Upper lobe of right lung (tissue), 1 donor: Measurements from ENCODE around the gene CEP19. TPM values are rescaled to one million over a fixed set of nuclear protein-coding genes. Genes with fewer than 3 reads are reported as not detected.

Experiments
- ATAC-seq: fragments of 200-7000 bp; cut with Tn5 transposase; one replicate; pipeline ENCODE4 v1.9.1; 2020; ENCODE audit warnings: mild to moderate bottlenecking, moderate library complexity
- DNase-seq: peaks from one replicate; pipeline ENCODE4 v3.0.0-alpha.2; 2020
- H3K27ac ChIP-seq: fragments of 200-600 bp; one replicate; pipeline ENCODE4 v1.8.0; 2022
- H3K27me3 ChIP-seq: fragments of 200-600 bp; one replicate; pipeline ENCODE4 v1.8.0; 2022; ENCODE audit warnings: mild to moderate bottlenecking
- H3K36me3 ChIP-seq: fragments of 200-600 bp; one replicate; pipeline ENCODE4 v1.8.0; 2022
- H3K4me1 ChIP-seq: fragments of 200-600 bp; one replicate; pipeline ENCODE4 v1.8.0; 2022
- H3K4me3 ChIP-seq: fragments of 200-600 bp; one replicate; pipeline ENCODE4 v1.8.0; 2022; ENCODE audit warnings: mild to moderate bottlenecking
- H3K9me3 ChIP-seq: fragments of 200-600 bp; one replicate; pipeline ENCODE4 v1.8.0; 2022
- intact Hi-C: fragments of 100-400 bp; cut with DNase I; formaldehyde crosslinking; loops from one replicate; pipeline ENCODE4 v1.11.0; 2022
- long read RNA-seq: library from polyadenylated mRNA; unstranded; transcript quantifications from one replicate; pipeline ENCODE4 v2.0.0, GENCODE V29; 2021
- total RNA-seq: library from RNA; stranded (reverse); fragmentation: NEBNext Ultra II Directional; extraction: Animal tissue kit (Norgen Biotek cat#: 25700); gene quantifications from one replicate; pipeline ENCODE4 v1.2.1, GENCODE V29; 2021
- TF ChIP-seq, protein P1 (sequence below): fragments of 200-600 bp; IDR thresholded peaks from one replicate; pipeline ENCODE4 v1.8.0; 2022; ENCODE audit warnings: antibody characterized with exemption
- donor health status: DM: no; HTN: yes; CAD: no; lungs with severe emphysema.

Gene CEP19, protein sequence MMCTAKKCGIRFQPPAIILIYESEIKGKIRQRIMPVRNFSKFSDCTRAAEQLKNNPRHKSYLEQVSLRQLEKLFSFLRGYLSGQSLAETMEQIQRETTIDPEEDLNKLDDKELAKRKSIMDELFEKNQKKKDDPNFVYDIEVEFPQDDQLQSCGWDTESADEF
- 1.6 TPM for total RNA-seq
- long read RNA-seq, partial matches to known transcripts: 0 of 1 reads
- long read RNA-seq, other reads (novel, unspliced or antisense): 0 of 1 reads

DNA sequence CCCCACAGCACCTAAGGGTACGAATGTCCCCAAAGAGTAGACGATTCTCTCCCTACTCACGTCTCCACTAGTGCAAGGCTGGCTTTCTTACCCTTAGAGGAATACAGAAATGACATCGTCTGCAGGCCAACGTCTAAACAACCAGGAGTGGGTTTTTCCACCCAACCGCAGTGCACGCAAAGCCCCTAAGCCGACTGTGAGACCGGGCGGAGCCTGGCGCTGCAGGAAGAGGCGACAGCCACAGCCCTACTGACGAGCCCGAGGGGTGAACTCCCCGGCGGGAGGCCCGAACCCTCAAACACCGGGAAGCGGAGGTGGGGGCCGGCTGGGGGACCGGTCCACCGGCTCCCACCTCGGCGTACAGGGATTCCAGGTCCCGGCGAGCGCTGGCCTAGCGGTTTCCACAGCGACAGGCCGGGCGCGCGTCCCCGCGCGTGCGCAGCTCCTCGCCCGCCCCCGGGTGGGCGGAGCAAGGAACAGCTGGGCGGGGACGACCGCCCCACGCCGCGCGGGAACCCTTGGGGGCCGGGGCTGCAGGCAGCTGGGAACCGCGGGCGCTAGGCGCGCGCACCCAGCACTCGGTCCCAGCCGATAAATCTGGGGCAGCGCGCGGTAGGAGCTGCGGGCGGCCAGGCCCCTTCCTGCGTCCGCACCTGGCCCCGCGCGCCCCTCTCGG lies at the start of gene CEP19, which contains the start of gene PIGX:
Gene CEP19, minus strand, starts transcription at position 413 of the 676 bp plus-strand sequence. CDS start 3,593 bp downstream, outside the sequence.
Gene PIGX, plus strand, starts transcription at position 540 of the 676 bp plus-strand sequence.
- Histone ChIP-seq H3K27ac (peak within 1 kb of the TSS; percentile 92), H3K4me3 (peak within 1 kb of the TSS; percentile 91), H3K27me3 (no peaks in the 10 kb centered on the region), H3K9me3 (no peaks in the 10 kb centered on the region), H3K36me3 (no peaks in the 10 kb centered on the region), H3K4me1 (peaks cover 14% of the 10 kb centered on the region)
- TF ChIP-seq, protein P1, sequence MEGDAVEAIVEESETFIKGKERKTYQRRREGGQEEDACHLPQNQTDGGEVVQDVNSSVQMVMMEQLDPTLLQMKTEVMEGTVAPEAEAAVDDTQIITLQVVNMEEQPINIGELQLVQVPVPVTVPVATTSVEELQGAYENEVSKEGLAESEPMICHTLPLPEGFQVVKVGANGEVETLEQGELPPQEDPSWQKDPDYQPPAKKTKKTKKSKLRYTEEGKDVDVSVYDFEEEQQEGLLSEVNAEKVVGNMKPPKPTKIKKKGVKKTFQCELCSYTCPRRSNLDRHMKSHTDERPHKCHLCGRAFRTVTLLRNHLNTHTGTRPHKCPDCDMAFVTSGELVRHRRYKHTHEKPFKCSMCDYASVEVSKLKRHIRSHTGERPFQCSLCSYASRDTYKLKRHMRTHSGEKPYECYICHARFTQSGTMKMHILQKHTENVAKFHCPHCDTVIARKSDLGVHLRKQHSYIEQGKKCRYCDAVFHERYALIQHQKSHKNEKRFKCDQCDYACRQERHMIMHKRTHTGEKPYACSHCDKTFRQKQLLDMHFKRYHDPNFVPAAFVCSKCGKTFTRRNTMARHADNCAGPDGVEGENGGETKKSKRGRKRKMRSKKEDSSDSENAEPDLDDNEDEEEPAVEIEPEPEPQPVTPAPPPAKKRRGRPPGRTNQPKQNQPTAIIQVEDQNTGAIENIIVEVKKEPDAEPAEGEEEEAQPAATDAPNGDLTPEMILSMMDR: no peak
- DNase-seq (peak; percentile 94), ATAC-seq (peak; percentile 98)
- intact Hi-C loops: no loop called here

- DNase-seq: no peak
- intact Hi-C loops: no loop called here
- ATAC-seq: no peak
- no peak overlapping the region for H3K27ac ChIP-seq
- TF ChIP-seq, protein P1: no peak
- no peaks in the 10 kb centered on the region for H3K9me3 ChIP-seq
- H3K4me3 ChIP-seq: no peak overlapping the region
- peaks cover 7% of the 10 kb centered on the region for H3K4me1 ChIP-seq
- H3K36me3 ChIP-seq: no peaks in the 10 kb centered on the region
- no peaks in the 10 kb centered on the region for H3K27me3 ChIP-seq
Measured at GRCh38 chr3:196757876-196758739, 46.1 kb upstream of the CEP19 start.

DNA sequence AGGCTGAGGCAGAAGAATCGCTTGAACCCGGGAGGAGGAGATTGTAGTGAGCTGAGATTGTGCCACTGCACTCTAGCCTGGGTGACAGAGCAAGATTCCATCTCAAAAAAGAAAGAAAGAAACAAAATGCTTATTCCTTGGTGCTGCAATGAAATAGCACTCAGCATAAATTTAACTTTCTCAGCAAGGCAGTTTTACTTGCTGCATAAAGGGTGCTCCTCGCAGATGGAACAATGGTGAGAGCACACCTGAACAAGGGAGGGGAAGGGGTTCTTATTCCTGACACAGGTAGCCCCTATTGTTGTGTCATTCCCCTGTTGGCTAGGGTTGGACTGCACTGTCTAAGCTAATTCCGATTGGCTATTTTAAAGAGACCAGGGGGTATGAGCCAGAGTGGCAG lies 44.7 kb upstream of the CEP19 start:
- Histone ChIP-seq H3K36me3 (no peaks in the 10 kb centered on the region), H3K4me3 (no peak overlapping the region), H3K27ac (no peak overlapping the region), H3K4me1 (peaks cover 7% of the 10 kb centered on the region), H3K27me3 (no peaks in the 10 kb centered on the region), H3K9me3 (no peaks in the 10 kb centered on the region)
- intact Hi-C loops: no loop called here
- TF ChIP-seq, protein P1: no peak
- DNase-seq: no peak
- no peak for ATAC-seq

DNA sequence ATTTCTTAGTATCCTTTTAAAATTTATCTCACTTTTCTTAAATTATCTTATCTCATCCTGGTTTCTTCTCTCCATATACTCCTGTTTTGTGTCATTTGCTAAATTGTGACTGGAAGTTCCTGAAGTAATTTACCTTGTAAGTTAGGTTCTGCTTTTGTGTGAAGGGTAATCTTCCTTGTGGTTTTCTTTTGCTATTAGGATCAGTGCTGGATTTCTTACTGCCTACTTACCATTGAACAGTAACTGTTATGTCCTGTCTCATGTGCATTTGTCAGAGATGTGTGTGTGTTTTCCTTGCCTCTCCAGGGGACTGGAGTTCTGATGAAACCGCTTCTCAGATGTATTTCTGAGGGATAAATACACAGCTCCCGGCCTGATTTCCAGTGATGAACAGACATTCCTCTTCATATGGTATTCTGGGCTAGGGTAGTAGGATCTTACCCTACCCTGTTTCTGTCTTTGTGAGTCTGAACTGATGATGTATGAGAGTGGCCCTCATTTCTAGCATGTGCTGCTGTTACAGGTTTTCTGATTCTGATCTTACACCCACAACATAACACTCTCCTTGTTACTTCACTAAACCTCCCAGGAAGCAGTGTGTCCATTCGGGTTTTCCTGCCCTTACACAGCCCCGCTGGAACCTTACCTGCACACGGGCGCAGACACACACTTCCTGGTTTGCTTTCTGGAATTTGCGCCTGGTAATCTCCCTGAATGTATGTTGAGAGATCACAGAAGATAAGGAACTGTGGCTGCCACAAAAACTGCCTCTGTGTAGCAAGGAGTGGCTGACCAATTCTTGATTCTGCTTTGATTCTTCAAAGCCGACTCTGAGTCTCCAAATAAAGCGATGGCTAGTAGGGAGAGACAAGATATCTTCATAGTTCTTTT lies 42.3 kb upstream of the CEP19 start:
- Histone ChIP-seq H3K4me3 (no peak overlapping the region), H3K27me3 (no peaks in the 10 kb centered on the region), H3K9me3 (no peaks in the 10 kb centered on the region), H3K36me3 (no peaks in the 10 kb centered on the region), H3K27ac (no peak overlapping the region), H3K4me1 (peaks cover 7% of the 10 kb centered on the region)
- intact Hi-C loops: no loop called here
- TF ChIP-seq, protein P1: no peak
- peak; percentile 45 for ATAC-seq
- no peak for DNase-seq

DNA sequence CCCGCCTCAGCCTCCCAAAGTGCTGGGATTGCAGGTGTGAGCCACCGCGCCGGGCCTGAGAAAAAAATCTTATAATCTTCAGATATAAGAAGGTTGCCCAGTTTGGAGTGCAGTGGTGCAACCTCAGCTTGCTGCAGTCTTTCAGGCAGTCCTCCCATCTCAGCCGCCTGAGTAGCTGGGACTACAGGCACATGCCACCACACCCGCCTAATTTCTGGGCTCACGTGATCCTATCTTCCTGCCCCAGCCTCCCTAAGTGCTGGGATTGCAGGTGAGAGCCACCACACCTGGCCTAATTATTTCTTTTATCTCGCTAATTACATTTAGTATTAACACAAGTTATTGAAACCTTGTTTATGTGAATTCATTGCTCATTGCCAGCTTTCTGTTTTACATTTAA lies 41.2 kb upstream of the CEP19 start:
- no peak overlapping the region for H3K4me3 ChIP-seq
- no peak overlapping the region for H3K27ac ChIP-seq
- H3K4me1 ChIP-seq: peaks cover 7% of the 10 kb centered on the region
- no peaks in the 10 kb centered on the region for H3K27me3 ChIP-seq
- intact Hi-C loops: no loop called here
- ATAC-seq: no peak
- DNase-seq: no peak
- TF ChIP-seq, protein P1: no peak
- H3K36me3 ChIP-seq: no peaks in the 10 kb centered on the region
- H3K9me3 ChIP-seq: no peaks in the 10 kb centered on the region
